Fibroblast of the conjunctiva (primary cell): ENCODE measurements around the gene RNF135.
"Not testable (repeated sequence)": the region's sequence is repeated elsewhere in the genome, so short reads cannot be mapped to it uniquely, and the experiment has no call there.

Experiments
- DNase-seq: peaks from one replicate; pipeline ENCODE4 v3.0.0-alpha.2; 2010; ENCODE audit warnings: low read depth

Gene RNF135, protein sequence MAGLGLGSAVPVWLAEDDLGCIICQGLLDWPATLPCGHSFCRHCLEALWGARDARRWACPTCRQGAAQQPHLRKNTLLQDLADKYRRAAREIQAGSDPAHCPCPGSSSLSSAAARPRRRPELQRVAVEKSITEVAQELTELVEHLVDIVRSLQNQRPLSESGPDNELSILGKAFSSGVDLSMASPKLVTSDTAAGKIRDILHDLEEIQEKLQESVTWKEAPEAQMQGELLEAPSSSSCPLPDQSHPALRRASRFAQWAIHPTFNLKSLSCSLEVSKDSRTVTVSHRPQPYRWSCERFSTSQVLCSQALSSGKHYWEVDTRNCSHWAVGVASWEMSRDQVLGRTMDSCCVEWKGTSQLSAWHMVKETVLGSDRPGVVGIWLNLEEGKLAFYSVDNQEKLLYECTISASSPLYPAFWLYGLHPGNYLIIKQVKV

DNA sequence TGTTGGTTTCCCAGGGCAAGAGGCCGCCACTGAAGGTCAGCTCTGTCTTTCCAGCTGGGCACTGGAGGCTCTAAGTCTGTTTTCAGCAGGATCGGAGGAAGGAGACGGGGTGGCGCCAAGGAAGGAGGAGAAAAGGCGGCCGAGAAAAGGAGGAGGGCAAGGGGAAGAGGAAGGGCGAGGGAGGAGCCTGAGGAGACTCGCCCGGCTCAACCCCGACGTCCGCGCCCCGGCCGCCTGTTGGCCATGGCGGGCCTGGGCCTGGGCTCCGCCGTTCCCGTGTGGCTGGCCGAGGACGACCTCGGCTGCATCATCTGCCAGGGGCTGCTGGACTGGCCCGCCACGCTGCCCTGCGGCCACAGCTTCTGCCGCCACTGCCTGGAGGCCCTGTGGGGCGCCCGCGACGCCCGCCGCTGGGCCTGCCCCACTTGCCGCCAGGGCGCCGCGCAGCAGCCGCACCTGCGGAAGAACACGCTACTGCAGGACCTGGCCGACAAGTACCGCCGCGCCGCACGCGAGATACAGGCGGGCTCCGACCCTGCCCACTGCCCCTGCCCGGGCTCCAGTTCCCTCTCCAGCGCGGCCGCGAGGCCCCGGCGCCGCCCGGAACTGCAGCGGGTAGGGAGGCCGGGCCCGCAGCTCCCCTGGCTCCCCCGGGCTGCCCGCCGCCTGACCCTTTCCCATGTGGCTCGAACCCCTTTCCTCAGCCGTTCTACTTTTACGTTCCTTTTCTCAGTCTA lies at the start of gene RNF135:
Gene RNF135 (plus strand): TSS at position 209 of the 737 bp plus-strand sequence. CDS start 35 bp downstream, at position 244.
- DNase-seq = peak; percentile 77

DNA sequence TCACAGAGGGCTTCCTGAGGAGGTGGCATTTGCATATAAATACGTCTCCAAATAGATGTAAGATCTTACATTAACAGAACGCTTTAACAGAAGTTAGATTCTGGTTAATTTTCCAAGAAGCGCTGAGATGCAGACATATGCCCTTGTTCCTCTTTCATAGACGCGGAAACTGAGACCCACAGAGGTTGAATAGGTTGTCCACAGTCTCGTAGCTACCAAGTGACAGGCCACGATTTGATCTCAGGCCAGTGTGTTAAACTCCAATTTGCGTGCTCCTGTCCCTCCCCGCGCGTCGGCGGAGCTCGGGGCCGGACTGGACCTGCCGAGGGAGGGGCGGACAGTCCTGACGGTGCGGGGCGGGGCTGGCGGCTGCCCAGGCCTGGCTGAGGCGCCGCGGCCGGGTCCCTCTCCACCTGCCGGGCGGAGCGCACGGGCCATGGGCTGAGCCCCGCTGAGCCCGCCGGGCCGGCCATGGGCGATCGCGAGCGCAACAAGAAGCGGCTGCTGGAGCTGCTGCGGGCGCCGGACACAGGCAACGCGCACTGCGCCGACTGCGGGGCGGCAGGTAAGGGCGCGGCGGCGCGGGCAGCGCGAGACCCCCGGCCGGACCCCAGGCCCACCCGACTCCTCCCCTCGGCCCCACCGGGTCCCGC lies 49.2 kb upstream of the RNF135 start, which contains the start of gene ADAP2:
Gene ADAP2 (plus strand): TSS at position 402 of the 653 bp plus-strand sequence. CDS start 70 bp downstream, at position 472.
- DNase-seq = no peak

DNA sequence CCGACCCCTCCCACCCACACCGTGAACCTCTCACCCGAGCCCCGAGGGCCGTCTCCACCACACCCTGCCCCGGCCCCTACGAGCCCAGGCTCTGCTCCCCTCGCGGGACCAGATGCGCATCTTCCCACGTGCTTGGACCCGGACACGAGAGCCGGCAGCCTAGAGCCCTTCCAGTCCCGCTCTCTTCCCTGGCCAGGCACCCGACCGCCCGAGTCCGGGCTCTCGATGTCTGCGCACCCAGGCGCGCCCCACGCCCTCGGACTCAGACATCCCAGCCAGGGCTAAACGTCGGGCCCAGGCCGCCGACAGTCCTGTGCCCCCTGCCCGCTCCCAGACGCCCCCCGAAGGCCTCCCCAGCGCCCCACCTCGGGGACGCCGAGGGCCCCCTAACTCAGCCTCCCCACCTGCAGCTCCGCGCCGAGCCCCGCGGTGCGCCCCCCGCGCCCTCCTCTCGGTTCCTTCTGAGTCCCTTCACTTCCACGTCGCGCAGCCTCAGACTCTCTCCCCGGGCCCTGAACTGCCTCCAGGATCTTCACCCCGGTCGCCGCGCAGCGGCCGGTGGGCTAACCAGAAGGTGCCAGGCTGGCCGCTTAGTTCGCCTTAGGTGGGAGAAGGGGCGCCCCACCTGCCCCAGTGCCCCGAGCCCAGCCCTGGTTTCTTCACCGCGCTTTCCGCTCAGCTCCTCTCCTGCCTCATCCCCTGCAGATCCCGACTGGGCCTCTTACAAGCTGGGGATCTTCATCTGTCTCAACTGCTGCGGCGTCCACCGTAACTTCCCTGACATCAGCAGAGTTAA lies 48.4 kb upstream of the RNF135 start:
- no peak for DNase-seq

DNA sequence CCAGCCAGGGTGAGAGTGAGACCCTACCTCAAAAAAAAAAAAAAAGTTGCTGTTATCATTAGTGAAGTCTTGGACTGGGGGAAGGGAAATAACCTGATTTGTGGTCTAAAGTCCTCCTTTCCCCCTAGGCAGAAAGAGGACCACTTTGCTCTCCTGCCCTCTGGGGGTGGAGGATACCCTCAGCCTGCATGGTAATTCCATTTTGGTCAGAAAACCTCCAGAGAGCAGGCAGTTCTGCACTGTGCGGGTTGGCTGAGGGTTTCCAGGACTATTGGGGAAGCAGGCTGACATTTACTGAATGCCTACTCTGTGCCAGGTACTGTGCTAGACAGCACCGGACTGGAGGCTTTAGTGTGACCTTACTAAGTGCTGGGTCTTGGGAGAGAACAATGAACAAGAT lies 46.5 kb upstream of the RNF135 start:
- DNase-seq = no peak

DNA sequence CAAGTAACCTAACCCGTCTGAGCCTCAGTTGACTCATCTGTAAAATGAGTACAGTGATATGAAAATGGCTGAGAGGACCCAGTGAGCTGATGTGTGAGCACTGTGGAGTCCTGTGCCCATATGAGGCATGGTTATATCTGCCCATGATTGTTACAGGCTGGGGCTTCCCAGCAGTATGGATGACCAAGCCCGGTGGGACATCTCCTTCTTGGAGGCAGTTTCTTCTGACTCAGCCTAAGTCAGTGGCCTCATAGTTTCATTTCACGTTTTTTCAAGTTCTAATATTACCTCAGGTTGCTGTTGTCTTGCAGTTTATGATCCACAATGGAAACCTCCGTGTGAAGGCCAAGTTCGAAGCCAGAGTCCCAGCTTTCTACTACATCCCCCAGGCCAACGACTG lies 44.3 kb upstream of the RNF135 start:
- no peak for DNase-seq

DNA sequence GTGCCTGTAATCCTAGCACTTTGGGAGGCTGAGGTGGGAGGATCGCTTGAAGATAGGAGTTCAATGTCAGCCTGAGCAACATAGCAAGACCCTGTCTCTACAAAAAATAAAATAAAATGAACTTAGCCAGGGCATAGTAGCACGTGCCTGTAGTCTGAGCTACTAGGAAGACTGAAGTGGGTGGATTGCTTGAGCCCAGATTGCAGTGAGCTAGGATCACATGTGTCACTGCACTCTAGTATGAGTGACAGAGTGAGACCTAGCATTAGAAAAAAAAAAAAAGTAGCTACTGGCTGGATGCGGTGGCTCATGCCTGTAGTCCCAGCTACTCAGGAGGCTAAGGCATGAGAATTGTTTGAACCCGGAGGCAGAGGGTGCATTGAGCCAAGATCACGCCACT lies 43.1 kb upstream of the RNF135 start:
- DNase-seq = no peak

DNA sequence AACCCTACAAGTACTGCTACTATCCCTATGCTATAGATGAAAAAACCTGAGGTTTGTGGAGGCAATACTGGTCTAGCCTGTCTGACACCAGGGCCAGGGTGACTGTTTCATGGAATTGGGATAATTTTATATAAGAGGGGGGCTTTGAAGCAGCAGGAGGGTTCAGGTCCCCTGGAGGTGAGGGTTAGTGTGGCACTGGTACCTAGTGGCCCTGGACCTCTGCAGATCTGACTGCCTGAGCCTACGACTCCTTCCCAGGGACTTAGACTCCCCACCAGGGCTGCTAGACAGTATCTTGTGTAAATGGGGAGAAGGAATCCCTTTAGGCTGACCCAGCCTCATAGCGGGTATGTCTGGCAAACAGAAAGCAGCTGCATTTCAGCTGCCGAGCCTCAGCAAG lies 42.3 kb upstream of the RNF135 start:
- DNase-seq = no peak

DNA sequence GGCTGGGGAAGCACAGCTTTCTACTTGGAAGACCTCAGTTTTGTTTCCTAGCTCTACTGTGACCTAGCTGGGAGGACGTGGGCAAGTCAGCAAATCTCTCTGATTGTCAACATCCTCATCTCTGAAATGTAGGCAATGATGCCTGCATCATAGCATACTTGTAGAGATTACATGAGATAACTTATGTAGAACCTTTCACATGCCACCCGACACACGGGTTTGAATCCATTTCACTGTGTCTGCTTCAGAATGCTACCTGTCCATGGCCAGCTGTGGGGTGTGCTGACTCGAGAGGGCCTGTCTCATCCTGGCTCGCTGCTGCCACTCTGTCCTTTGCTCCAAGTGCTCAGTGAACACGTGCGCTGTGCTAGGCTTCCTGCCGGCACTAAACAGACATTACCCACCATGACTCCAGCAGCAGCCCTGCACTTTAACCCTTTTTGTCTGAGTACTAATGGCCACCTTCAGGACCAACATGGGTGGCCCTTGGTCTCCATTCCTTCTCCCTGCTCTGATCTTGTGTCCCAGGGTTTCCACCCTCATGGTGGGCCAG lies 41.7 kb upstream of the RNF135 start:
- no peak for DNase-seq

DNA sequence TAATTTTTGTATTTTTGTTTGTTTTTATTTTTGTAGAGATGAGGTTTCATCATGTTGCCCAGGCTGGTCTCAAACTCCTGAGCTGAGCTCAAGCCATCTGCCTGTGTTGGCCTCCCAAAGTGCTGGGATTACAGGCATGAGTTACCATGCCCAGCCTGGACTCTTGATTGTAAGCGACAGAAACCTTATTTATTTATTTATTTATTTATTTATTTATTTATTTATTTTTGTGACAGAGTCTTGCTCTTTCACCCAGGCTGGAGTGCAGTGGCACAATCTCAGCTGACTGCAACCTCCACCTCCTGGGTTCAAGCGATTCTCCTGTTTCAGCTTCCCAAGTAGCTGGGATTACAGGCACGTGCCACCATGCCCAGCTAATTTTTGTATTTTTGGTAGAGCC lies 41.0 kb upstream of the RNF135 start:
- not testable (repeated sequence) for DNase-seq

DNA sequence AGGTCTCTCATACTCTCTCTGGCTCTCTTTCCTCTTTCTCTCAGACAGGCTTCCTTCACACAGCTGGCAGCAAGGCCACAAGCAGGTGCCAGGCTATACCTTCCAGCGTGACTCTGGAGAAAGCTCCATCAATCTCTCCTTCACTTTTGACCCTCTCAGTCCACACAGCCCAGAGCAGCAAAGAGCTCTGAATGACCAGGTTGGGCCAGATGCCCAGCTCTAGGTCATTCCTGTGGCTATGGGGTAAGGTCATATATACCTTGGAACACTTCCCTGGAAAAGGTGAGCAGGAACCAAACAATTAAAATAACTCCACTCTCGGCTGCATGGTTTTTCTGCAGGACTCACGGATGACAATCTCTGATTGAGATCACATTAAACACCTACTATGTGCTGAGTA lies 40.3 kb upstream of the RNF135 start:
- no peak for DNase-seq

DNA sequence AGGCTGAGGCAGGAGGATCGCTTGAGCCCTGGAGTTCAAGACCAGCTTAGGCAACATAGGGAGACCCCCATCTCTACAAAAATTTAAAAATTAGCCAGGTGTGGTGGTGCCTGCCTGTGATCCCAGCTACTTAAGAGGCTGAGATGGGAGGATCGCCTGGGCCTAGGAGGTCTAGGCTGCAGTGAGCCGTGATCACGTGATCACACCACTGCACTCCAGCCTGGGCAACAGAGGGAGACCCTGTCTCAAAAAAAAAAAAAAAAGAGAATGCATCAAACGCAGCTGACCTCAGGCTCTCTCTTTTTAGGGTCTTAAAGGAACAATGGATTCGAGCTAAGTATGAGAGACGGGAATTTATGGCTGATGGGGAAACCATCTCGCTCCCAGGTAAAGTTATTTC lies 39.3 kb upstream of the RNF135 start:
- not testable (repeated sequence) for DNase-seq

DNA sequence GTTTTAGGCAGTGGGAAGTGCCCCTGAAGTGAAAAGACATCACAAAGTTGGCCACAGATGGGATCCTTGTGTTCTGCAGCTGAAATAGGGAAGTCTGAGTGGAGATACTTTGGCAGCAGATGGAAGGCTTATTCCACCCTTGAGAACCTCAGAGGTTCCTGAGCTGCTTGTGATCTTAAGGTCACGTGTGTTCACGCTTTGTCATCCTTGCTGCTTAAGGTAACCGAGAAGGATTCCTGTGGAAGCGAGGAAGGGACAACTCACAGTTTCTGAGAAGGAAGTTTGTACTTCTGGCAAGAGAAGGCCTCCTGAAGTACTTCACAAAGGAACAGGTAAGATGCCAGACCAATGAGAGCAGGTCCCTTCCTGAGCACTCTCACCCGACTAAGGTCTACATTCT lies 36.9 kb upstream of the RNF135 start:
- DNase-seq = no peak

DNA sequence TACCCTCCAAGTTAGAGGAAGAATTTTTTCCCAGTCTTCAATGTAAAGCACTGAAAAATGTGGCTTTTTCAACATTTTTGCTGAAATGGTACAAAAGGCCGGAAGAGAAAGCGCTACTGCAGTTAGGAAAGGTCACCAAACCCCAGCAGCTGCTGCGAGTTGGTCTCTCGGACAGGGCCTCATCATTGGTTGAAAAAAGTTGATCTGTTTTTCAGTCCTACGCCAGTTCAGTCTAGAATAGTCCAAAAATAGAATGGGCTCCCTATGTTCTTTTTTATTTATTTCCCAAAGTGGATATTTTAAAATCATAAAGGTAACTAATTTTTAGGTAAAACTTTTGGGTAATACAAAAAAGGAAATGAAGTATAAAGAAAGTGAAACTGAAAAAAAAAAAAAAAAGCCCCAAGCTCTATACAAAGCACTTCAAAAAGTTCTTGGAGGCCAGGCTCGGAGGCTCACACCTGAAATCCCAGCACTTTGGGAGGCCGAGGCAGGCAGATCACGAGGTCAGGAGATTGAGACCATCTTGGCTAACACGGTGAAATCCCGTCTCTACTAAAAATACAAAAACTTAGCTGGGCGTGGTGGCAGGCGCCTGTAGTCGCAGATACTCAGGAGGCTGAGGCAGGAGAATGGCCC lies 31.7 kb upstream of the RNF135 start:
- no peak for DNase-seq

DNA sequence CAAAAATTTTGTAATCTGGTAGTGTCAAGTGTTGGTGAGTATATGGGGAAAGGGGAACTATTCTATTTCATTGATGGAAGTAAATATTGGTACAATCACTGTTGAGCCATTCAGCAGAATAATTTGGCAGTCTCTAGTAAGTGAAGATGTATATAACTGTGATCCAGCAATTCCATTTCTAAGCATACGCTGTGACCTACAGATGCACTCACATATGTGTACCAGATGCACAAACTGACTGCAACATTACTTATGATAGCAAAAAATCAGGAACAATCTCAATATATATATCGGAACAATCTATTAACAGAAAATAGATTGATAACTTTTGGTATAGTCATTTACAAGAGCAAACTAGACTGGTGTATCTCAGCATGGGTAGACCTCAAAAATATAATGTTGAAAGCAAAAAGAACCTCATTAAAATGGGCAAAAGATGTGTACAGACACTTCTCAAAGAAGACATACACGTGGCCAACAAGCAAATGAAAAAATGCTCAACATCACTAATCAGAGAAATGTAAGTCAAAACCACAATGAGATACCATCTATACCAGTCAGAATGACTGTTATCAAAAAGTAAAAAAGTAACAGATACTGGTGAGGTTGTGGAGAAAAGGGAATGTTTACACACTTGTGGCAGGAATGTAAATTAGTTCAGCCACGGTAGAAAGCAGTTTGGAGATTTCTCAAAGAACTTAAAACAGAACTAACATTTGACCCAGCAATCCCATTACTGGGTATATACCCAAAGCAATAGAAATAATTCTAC lies 28.3 kb upstream of the RNF135 start:
- peak; percentile 4 for DNase-seq

DNA sequence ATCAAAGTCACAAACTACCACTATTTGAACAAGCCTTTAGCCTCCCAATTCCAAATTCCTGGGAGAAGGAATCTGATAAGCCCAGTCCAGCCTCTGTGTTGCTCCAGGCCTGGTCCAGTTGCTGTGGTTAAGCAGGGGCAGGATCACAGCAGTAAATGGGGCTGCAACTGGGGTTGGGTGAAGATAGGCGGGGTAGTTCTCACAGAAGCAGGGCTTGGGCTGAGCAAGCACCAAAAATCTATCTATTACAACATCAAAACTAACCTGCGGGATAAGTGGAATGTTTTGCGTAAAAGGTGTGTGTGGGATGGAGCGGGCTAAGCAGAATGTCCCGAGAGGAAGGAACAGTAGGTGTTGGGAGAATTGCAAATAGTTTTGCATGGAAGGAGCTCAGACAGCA lies 23.0 kb upstream of the RNF135 start:
- no peak for DNase-seq

DNA sequence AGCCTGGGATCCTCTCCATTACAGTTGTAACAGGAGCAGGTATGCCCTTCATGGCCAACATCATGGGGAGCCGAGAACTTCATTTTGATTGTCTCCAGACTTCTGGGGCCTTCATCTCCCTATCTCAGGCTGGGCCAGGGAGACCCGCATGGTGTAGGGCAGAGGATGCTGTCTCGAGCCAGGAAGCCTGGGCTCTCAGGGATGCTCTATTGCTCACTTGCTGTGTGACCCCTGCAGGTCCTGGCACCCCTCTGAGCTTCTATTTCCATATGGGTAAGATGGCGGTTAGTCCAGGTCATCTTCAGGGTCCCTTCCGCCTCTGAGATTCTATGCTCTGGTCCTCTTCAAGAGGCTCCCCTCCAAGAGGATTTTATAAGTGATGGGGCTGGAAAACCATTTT lies 20.6 kb upstream of the RNF135 start:
- no peak for DNase-seq

DNA sequence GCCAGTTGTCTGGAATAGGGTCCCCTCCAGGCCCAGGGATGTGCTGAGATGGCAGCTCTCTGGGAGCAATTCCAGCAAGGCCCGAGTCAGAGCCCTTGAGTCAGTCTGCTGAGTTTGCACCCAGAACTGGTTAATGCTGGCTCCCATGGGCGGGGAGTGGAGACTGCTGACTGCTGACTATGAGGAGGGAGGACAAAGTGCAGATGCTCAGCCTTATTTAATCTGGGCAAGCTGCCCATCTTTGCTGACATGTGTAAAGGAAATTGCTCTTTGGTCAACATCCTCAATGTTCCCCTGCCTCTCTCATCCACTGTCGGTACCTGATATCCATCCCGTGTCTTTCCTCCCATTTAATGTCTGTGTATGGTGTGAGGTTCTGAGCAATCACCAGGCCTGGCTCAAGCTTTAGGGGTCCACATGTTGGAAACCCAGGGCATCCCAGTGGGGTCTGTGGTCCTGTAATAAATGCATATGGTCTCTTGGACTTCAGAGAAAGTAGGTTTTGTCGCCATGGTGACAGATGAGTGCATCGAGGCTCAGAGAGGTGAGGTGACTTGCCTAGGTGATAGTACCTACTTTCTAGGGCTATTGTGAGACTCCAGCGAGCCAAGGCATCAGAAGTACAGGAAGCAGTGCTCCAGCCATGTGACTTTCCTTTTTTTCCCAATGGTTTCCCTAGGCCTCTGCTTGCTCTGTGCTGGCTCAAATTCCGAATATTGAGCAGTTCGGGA lies 20.0 kb upstream of the RNF135 start:
- DNase-seq = peak; percentile 62

DNA sequence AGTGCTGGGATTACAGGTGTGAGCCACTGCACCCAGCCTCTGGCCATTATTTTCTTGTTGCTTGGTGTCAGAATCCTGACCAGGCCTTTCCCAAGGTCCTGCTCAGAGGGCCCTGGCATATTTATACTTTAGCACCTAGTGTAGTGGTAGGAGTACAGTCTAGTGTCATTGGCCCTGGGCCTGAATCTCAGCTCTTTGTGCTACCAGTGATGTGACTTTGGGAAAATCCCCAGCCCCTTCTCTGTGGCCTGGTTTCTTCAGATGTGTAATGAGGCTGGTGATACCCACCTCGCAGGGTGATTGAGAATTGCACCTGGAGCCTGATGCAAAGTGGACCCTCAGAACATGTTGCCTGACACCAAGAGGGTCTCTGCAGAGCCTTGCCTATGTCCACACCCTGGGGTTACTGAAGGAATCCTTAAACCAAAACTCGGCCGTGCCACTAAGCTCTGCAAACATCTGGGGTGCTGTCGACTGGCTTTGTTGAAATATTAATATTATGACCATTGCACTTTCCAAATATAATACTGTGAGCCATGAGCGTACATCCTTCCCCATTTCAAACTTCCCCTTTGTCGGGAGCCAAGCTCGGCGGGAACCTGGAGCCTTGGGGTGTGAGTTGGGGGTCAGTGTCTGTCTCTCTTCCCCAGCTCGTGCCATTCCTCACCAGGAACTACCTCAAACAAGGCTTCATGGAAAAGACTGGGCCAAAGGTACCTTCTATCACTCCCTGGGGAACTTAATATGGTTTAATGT lies 18.0 kb upstream of the RNF135 start:
- DNase-seq = no peak
